Measurements from ENCODE around the gene FAM89A. TPM values are rescaled to one million over a fixed set of nuclear protein-coding genes. Genes with fewer than 3 reads are reported as not detected.

The FAM89A gene
- total RNA-seq, 1 donor from 2014 or later: 9.6 TPM

DNA sequence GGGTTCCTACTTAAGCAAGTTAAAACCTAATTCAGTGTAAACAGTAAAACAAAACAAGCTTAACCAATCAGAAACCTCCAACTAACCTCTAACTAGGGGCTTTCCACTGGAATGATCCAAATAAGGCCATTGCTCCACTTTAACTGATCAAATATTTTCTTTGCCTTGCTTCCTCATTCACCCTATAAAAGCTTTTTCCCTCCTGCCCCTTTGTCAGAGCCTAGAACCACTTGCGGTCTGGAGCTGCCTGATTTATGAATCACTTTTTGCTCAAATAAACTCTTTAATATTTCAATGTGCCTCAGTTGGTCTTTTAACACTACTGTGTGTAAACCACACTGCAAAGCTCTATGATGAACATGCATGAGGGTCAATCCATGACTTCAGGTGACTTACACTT is 4.5 kb upstream of the FAM89A start:
- H3K27ac ChIP-seq (ENCODE audit: low read depth, low read length): no peak overlapping the region
- no peaks in the 10 kb centered on the region for H4K20me1 ChIP-seq (ENCODE audit: insufficient read depth, low read length)
- no peak overlapping the region for H3K27ac Mint-ChIP-seq (ENCODE audit: unreplicated experiment)
- H3K4me3 ChIP-seq (ENCODE audit: insufficient read depth, low read depth, low read length): no peak overlapping the region
- TF ChIP-seq, protein P1, sequence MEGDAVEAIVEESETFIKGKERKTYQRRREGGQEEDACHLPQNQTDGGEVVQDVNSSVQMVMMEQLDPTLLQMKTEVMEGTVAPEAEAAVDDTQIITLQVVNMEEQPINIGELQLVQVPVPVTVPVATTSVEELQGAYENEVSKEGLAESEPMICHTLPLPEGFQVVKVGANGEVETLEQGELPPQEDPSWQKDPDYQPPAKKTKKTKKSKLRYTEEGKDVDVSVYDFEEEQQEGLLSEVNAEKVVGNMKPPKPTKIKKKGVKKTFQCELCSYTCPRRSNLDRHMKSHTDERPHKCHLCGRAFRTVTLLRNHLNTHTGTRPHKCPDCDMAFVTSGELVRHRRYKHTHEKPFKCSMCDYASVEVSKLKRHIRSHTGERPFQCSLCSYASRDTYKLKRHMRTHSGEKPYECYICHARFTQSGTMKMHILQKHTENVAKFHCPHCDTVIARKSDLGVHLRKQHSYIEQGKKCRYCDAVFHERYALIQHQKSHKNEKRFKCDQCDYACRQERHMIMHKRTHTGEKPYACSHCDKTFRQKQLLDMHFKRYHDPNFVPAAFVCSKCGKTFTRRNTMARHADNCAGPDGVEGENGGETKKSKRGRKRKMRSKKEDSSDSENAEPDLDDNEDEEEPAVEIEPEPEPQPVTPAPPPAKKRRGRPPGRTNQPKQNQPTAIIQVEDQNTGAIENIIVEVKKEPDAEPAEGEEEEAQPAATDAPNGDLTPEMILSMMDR (IDR thresholded peaks at IDR 0.05; ENCODE audit: insufficient read depth, low read depth, low read length): no peak
- no peak for TF ChIP-seq EZH2 (IDR thresholded peaks at IDR 0.05; ENCODE audit: insufficient read depth, low read length)
- H3K9me3 Mint-ChIP-seq (ENCODE audit: unreplicated experiment): peaks cover 9% of the 10 kb centered on the region
- H3K27me3 Mint-ChIP-seq (ENCODE audit: low read depth, unreplicated experiment): peaks cover 31% of the 10 kb centered on the region
- H3K27me3 ChIP-seq (ENCODE audit: insufficient read depth, low read length): peaks cover 15% of the 10 kb centered on the region
- H3K9me3 ChIP-seq (ENCODE audit: insufficient read depth, low read depth, low read length): no peaks in the 10 kb centered on the region
- H2AFZ ChIP-seq (ENCODE audit: low read depth, low read length): no peak overlapping the region
- H3K9ac ChIP-seq (ENCODE audit: low read length): no peak overlapping the region
- H3K36me3 Mint-ChIP-seq (ENCODE audit: low read depth, unreplicated experiment): no peaks in the 10 kb centered on the region
- H3K4me2 ChIP-seq (ENCODE audit: low read length): no peak overlapping the region
- H3K4me1 Mint-ChIP-seq (ENCODE audit: low read depth, unreplicated experiment): no peaks in the 10 kb centered on the region
- H3K79me2 ChIP-seq (ENCODE audit: insufficient read depth, low read length): no peaks in the 10 kb centered on the region
- FAIRE-seq (no peak), DNase-seq (ENCODE audit: low read depth) (no peak)
- no peak overlapping the region for H3K4me3 Mint-ChIP-seq (ENCODE audit: unreplicated experiment)
- H3K36me3 ChIP-seq (ENCODE audit: insufficient read depth, low read length): no peaks in the 10 kb centered on the region
- no peaks in the 10 kb centered on the region for H3K4me1 ChIP-seq (ENCODE audit: insufficient read depth, low read length)

DNA sequence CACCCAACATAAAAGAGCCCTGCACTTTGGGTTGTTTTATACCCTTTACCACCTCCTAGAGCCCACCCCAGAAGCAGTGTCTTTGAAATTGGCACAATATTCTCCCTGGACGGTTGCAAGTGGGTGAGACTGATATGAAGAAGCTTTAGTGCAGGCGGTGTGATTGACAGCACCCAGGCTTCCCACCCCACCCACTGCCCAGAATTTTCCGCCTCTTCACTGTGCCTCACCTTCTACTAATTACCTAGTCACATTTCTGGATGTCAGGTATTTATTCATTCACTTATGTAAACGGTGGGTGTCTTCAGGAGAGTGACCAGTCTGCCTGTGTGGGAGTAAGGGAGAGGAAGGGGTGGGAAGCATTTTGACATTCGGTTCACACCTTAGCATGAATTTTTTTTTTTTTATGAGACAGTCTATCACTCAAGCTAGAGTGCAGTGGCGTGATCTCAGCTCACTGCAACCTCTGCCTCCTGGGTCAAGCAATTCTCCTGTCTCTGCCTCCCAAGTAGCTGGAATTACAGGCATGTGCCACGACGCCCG is 1.7 kb upstream of the FAM89A start:
- TF ChIP-seq EZH2 (IDR thresholded peaks at IDR 0.05; ENCODE audit: insufficient read depth, low read length): no peak
- TF ChIP-seq, protein P1 (IDR thresholded peaks at IDR 0.05; ENCODE audit: insufficient read depth, low read depth, low read length): no peak
- Histone ChIP-seq H2AFZ (ENCODE audit: low read depth, low read length) (no peak overlapping the region), H3K27ac (ENCODE audit: low read depth, low read length) (no peak overlapping the region), H3K4me3 (ENCODE audit: insufficient read depth, low read depth, low read length) (no peak overlapping the region), H3K9ac (ENCODE audit: low read length) (no peak overlapping the region), H3K36me3 (ENCODE audit: insufficient read depth, low read length) (no peaks in the 10 kb centered on the region), H4K20me1 (ENCODE audit: insufficient read depth, low read length) (peaks cover 7% of the 10 kb centered on the region), H3K27me3 (ENCODE audit: insufficient read depth, low read length) (peaks cover 2% of the 10 kb centered on the region), H3K79me2 (ENCODE audit: insufficient read depth, low read length) (no peaks in the 10 kb centered on the region), H3K4me1 (ENCODE audit: insufficient read depth, low read length) (peaks cover 4% of the 10 kb centered on the region), H3K9me3 (ENCODE audit: insufficient read depth, low read depth, low read length) (no peaks in the 10 kb centered on the region), H3K4me2 (ENCODE audit: low read length) (no peak overlapping the region)
- Mint-ChIP-seq H3K27ac (ENCODE audit: unreplicated experiment) (no peak overlapping the region), H3K36me3 (ENCODE audit: low read depth, unreplicated experiment) (no peaks in the 10 kb centered on the region), H3K9me3 (ENCODE audit: unreplicated experiment) (peaks cover 10% of the 10 kb centered on the region), H3K4me1 (ENCODE audit: low read depth, unreplicated experiment) (peaks cover under 1% of the 10 kb centered on the region), H3K27me3 (ENCODE audit: low read depth, unreplicated experiment) (peaks cover 20% of the 10 kb centered on the region), H3K4me3 (ENCODE audit: unreplicated experiment) (no peak overlapping the region)
- DNase-seq (ENCODE audit: low read depth): no peak
- FAIRE-seq: no peak

Data from astrocyte (in vitro differentiated cells and primary cell).